RWPE2 (cell line): ENCODE data around the gene IL17C.
A peak's percentile ranks its signal among the peaks of the same experiment; 100 is the strongest.

Experiments used
- ATAC-seq: fragments of 200-7000 bp; cut with Tn5 transposase; 3 replicates; pipeline ENCODE4 v1.9.1; 2021; ENCODE audit warnings: low read depth
- DNase-seq: peaks from one replicate; pipeline ENCODE4 v3.0.0-alpha.2; 2020; ENCODE audit warnings: low spot score
- H3K27ac ChIP-seq: fragments of 450-650 bp; 2 replicates; pipeline ENCODE4 v1.5.1; 2017; ENCODE audit warnings: mild to moderate bottlenecking; ENCODE audit not compliant: poor library complexity, severe bottlenecking
- H3K27me3 ChIP-seq: fragments of 250-450 bp; sonication (Bioruptor Pico); 2 replicates; pipeline ENCODE4 v1.5.1; 2021; ENCODE audit warnings: mild to moderate bottlenecking, moderate library complexity; ENCODE audit not compliant: insufficient read depth, poor library complexity, severe bottlenecking
- H3K36me3 ChIP-seq: fragments of 250-450 bp; sonication (Bioruptor Pico); 2 replicates; pipeline ENCODE4 v1.5.1; 2020; ENCODE audit warnings: low read depth, mild to moderate bottlenecking, moderate library complexity
- H3K4me1 ChIP-seq: fragments of 250-450 bp; sonication (Bioruptor Pico); 2 replicates; pipeline ENCODE4 v1.5.1; 2021; ENCODE audit warnings: mild to moderate bottlenecking, moderate library complexity; ENCODE audit not compliant: insufficient read depth, poor library complexity, severe bottlenecking
- H3K4me3 ChIP-seq: fragments of 250-450 bp; sonication (Bioruptor Pico); 2 replicates; pipeline ENCODE4 v1.5.1; 2021; ENCODE audit warnings: mild to moderate bottlenecking, moderate library complexity; ENCODE audit not compliant: severe bottlenecking
- H3K9me3 ChIP-seq: fragments of 250-450 bp; sonication (Bioruptor Pico); 2 replicates; pipeline ENCODE4 v1.5.1; 2021; ENCODE audit warnings: mild to moderate bottlenecking, moderate library complexity; ENCODE audit not compliant: severe bottlenecking
- TF ChIP-seq, protein P1 (sequence below): fragments of 450-650 bp; IDR thresholded peaks from one replicate; pipeline ENCODE4 v1.5.1; 2017; ENCODE audit warnings: mild to moderate bottlenecking, moderate library complexity; ENCODE audit not compliant: poor library complexity, severe bottlenecking

Gene IL17C

DNA sequence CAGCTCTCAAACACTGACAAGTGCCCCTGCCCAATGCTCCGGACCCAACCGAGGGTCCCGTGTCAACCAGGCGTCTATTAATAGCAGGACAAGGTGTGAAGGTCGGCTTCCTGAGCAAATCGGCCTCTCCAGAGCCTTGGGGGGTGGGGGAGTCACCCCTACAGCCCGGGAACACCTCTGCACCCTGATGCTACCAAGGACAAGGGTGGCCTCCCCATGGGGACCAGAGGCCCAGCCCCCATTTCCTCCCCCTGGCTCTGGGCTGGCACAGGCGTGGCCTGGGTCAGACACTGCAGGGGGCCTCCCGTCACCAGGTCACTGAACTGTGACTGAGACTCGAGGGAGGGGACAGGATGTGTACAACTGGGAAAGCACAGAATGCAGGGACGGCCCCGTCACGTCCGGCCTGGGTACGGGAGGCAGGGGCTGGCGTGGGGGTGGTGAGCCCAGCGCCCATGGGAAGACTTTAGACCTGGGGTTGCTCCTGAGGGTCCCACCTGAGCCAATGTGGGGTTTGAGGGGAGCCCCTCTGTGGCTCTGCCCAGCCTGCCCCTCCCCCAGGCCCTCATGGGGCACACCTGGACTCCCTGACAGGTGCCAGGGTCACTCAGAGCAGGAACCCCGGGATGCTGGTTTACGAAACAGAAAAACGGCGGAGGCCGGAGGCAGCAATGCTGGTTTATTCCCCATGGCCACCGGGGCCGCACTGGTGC is 13.1 kb downstream of the IL17C start:
- Histone ChIP-seq H3K4me1 (no peaks in the 10 kb centered on the region), H3K4me3 (peak overlapping the region; percentile 42), H3K27me3 (no peaks in the 10 kb centered on the region), H3K27ac (peak overlapping the region; percentile 38), H3K36me3 (peaks cover 49% of the 10 kb centered on the region), H3K9me3 (no peaks in the 10 kb centered on the region)
- ATAC-seq (no peak; the same call in 2 of the 3 replicates), DNase-seq (no peak)
- TF ChIP-seq, protein P1, sequence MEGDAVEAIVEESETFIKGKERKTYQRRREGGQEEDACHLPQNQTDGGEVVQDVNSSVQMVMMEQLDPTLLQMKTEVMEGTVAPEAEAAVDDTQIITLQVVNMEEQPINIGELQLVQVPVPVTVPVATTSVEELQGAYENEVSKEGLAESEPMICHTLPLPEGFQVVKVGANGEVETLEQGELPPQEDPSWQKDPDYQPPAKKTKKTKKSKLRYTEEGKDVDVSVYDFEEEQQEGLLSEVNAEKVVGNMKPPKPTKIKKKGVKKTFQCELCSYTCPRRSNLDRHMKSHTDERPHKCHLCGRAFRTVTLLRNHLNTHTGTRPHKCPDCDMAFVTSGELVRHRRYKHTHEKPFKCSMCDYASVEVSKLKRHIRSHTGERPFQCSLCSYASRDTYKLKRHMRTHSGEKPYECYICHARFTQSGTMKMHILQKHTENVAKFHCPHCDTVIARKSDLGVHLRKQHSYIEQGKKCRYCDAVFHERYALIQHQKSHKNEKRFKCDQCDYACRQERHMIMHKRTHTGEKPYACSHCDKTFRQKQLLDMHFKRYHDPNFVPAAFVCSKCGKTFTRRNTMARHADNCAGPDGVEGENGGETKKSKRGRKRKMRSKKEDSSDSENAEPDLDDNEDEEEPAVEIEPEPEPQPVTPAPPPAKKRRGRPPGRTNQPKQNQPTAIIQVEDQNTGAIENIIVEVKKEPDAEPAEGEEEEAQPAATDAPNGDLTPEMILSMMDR = no peak

DNA sequence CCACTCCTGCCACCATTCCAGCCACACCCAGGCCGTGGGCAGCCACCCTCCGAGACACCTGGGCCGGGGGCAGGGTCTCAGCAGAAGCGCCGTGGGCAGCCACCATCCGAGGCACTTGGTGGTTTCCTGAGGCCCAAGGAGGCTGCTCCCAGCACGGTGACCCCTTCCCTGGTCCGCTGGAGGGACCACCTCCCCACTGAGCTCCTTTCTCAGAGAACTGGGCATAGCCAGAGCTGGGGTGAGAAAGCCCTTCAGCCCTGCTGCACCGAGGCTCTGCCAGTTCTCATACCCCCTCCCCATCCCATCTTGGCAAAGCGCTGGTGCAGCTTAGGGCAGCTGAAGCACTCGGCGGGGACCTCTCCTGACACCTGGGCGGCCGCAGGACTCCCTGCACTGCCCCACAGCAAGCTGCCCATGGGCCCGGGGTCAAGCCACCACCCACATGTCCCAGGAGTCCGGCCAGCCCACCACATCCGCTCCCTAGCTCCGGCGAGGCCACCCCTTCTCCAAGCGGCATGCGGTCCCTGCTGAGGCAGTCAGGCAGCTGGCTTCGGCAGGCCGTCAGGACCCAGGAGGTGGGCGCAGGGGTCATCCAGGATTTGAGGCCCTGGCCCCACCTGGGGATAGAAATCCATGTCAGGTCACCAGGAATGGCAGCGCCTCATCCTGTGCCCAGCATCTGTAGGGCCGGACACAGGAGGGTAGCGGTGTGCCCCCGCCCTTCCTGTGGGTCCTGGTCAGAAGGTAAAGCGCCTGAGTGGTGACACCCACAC is 13.8 kb downstream of the IL17C start:
- Histone ChIP-seq H3K27ac (no peak overlapping the region), H3K36me3 (peaks cover 56% of the 10 kb centered on the region), H3K9me3 (no peaks in the 10 kb centered on the region), H3K4me3 (no peak overlapping the region), H3K4me1 (no peaks in the 10 kb centered on the region), H3K27me3 (no peaks in the 10 kb centered on the region)
- ATAC-seq = no peak
- TF ChIP-seq, protein P1 = no peak
- no peak for DNase-seq

DNA sequence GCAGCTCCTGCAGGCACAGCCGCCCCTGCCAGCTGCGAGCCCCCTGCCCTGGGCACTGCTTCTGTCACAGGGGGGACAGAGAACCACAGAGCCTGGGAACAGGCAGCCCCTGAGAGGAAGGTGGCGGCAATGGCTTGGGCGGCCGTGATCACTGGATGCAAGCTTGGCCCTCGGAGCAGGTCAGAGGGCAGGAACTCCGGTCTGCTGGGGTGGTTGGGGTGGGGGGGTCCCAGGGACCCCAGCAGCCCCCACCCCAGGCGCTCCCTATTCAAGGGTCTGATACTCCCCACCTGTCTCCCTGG is 14.3 kb downstream of the IL17C start:
- ATAC-seq = no peak
- no peak overlapping the region for H3K27ac ChIP-seq
- peaks cover 62% of the 10 kb centered on the region for H3K36me3 ChIP-seq

DNA sequence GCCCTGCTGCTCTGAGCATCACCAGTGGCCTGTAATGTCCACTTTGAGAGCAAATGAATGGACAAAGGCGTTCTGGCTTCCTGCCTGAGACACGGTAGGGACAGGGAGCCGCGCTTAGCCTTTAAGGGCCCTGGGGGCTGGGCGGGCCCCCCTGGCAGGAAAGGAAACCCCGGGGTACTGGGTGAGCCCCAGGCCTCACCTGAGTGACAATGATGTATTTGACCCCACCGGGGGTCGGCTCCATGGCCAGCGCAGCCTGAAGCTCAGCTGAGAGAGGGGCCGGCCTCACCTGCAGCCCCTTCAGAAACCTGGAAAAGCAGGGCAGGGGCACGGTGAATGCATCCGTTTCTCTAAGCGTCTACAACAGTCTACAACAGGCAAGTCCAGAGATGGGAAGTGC is 14.7 kb downstream of the IL17C start:
- no peak overlapping the region for H3K4me3 ChIP-seq
- no peaks in the 10 kb centered on the region for H3K9me3 ChIP-seq
- TF ChIP-seq, protein P1 = no peak
- ATAC-seq (no peak), DNase-seq (no peak)
- H3K27ac ChIP-seq = no peak overlapping the region
- H3K27me3 ChIP-seq = no peaks in the 10 kb centered on the region
- no peaks in the 10 kb centered on the region for H3K4me1 ChIP-seq
- H3K36me3 ChIP-seq = peaks cover 66% of the 10 kb centered on the region

More for the DNA sequence above, 14.3 kb downstream of the IL17C start:
- no peaks in the 10 kb centered on the region for H3K27me3 ChIP-seq
- DNase-seq = no peak
- H3K4me3 ChIP-seq = no peak overlapping the region
- TF ChIP-seq, protein P1 = no peak
- no peaks in the 10 kb centered on the region for H3K4me1 ChIP-seq
- no peaks in the 10 kb centered on the region for H3K9me3 ChIP-seq
